Measurements from ENCODE around the gene GNB3. TPM values are rescaled to one million over a fixed set of nuclear protein-coding genes. Genes with fewer than 3 reads are reported as not detected.

Gene GNB3
- total RNA-seq, 1 experiment from 2014 or later, result 0.21 TPM

GRCh38 chr12:6861391-6861790 lies 20.7 kb downstream of the GNB3 start:
- H3K36me3 ChIP-seq (ENCODE audit: control insufficient read depth, insufficient read depth, low read length), result peaks cover 4% of the 10 kb centered on the region
- ChIA-PET POLR2A (no interaction called here), CTCF (no interaction called here)

DNA sequence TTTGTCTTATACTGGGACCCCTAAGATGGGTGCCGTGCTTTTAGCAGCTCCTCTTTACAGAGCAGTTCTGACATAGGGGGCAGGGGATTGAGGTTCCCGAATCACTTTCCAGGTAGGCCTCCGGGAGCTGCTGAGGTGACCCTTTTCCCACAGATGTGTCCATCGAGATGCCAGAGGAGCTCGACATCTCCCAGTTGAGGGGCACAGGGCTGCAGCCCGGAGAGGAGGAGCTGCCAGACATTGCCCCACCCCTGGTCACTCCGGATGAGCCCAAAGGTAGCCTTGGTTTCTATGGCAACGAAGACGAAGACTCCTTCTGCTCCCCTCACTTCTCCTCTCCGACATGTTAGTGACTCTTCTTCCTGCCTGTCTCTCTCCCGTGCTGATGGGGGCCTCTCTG lies 22.3 kb downstream of the GNB3 start:
- intact Hi-C loops (cut with micrococcal nuclease; ENCODE audit: unreplicated experiment), result no loop called here
- BruUV-seq (replicated peaks), result no TSS peak
- ChIA-PET CTCF (no interaction called here), POLR2A (no interaction called here)
- no peak for DNase-seq (ENCODE audit: low read depth, low spot score)
- no peak for TF ChIP-seq POLR2AphosphoS5 (IDR thresholded peaks at IDR 0.05; ENCODE audit: low read depth, low read length)
- no peak for TF ChIP-seq TCF7L2 (IDR thresholded peaks at IDR 0.05; ENCODE audit: low read depth, low read length)
- TF ChIP-seq, protein P1, sequence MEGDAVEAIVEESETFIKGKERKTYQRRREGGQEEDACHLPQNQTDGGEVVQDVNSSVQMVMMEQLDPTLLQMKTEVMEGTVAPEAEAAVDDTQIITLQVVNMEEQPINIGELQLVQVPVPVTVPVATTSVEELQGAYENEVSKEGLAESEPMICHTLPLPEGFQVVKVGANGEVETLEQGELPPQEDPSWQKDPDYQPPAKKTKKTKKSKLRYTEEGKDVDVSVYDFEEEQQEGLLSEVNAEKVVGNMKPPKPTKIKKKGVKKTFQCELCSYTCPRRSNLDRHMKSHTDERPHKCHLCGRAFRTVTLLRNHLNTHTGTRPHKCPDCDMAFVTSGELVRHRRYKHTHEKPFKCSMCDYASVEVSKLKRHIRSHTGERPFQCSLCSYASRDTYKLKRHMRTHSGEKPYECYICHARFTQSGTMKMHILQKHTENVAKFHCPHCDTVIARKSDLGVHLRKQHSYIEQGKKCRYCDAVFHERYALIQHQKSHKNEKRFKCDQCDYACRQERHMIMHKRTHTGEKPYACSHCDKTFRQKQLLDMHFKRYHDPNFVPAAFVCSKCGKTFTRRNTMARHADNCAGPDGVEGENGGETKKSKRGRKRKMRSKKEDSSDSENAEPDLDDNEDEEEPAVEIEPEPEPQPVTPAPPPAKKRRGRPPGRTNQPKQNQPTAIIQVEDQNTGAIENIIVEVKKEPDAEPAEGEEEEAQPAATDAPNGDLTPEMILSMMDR (IDR thresholded peaks at IDR 0.05), result no peak
- TF ChIP-seq SIN3A (IDR thresholded peaks at IDR 0.05; ENCODE audit: borderline replicate concordance, insufficient read depth, low read depth, low read length), result no peak
- TF ChIP-seq, protein P2, sequence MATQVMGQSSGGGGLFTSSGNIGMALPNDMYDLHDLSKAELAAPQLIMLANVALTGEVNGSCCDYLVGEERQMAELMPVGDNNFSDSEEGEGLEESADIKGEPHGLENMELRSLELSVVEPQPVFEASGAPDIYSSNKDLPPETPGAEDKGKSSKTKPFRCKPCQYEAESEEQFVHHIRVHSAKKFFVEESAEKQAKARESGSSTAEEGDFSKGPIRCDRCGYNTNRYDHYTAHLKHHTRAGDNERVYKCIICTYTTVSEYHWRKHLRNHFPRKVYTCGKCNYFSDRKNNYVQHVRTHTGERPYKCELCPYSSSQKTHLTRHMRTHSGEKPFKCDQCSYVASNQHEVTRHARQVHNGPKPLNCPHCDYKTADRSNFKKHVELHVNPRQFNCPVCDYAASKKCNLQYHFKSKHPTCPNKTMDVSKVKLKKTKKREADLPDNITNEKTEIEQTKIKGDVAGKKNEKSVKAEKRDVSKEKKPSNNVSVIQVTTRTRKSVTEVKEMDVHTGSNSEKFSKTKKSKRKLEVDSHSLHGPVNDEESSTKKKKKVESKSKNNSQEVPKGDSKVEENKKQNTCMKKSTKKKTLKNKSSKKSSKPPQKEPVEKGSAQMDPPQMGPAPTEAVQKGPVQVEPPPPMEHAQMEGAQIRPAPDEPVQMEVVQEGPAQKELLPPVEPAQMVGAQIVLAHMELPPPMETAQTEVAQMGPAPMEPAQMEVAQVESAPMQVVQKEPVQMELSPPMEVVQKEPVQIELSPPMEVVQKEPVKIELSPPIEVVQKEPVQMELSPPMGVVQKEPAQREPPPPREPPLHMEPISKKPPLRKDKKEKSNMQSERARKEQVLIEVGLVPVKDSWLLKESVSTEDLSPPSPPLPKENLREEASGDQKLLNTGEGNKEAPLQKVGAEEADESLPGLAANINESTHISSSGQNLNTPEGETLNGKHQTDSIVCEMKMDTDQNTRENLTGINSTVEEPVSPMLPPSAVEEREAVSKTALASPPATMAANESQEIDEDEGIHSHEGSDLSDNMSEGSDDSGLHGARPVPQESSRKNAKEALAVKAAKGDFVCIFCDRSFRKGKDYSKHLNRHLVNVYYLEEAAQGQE (IDR thresholded peaks at IDR 0.05; ENCODE audit: insufficient read depth in 1 of 2, low read depth in 2 of 2, low read length in 1 of 2), result no peak
- ATAC-seq, result no peak
- H3K9me3 ChIP-seq (ENCODE audit: control insufficient read depth, insufficient read depth, low read depth, low read length), result no peaks in the 10 kb centered on the region
- no peak overlapping the region for H3K4me3 ChIP-seq (ENCODE audit: low read depth in 2 of 2, low read length in 2 of 2)
- peaks cover 4% of the 10 kb centered on the region for H3K36me3 ChIP-seq (ENCODE audit: control insufficient read depth, insufficient read depth, low read length)
- in situ Hi-C loops (cut with HindIII; ENCODE audit: low pct_unique_long_range_greater_than_20kb, low sequenced_read_pairs), result no loop called here
- no peaks in the 10 kb centered on the region for H3K27me3 ChIP-seq (ENCODE audit: control insufficient read depth, insufficient read depth, low read length)
- H3K27ac ChIP-seq (ENCODE audit: low read length), result no peak overlapping the region
- H3K4me1 ChIP-seq (ENCODE audit: control insufficient read depth, insufficient read depth, low read length), result peaks cover 6% of the 10 kb centered on the region

More at GRCh38 chr12:6861391-6861790, 20.7 kb downstream of the GNB3 start:
- in situ Hi-C loops (cut with HindIII; ENCODE audit: low pct_unique_long_range_greater_than_20kb, low sequenced_read_pairs) (no loop called here), intact Hi-C loops (cut with micrococcal nuclease; ENCODE audit: unreplicated experiment) (no loop called here)
- peaks cover under 1% of the 10 kb centered on the region for H3K4me1 ChIP-seq (ENCODE audit: control insufficient read depth, insufficient read depth, low read length)
- no peaks in the 10 kb centered on the region for H3K27me3 ChIP-seq (ENCODE audit: control insufficient read depth, insufficient read depth, low read length)
- BruUV-seq (replicated peaks), result no TSS peak
- TF ChIP-seq TCF7L2 (IDR thresholded peaks at IDR 0.05; ENCODE audit: low read depth, low read length) (no peak), SIN3A (IDR thresholded peaks at IDR 0.05; ENCODE audit: borderline replicate concordance, insufficient read depth, low read depth, low read length) (no peak), POLR2AphosphoS5 (IDR thresholded peaks at IDR 0.05; ENCODE audit: low read depth, low read length) (no peak)
- TF ChIP-seq, protein P2 (IDR thresholded peaks at IDR 0.05; ENCODE audit: insufficient read depth in 1 of 2, low read depth in 2 of 2, low read length in 1 of 2), result no peak
- TF ChIP-seq, protein P1 (IDR thresholded peaks at IDR 0.05), result no peak
- no peak for DNase-seq (ENCODE audit: low read depth, low spot score)
- no peak overlapping the region for H3K4me3 ChIP-seq (ENCODE audit: low read depth in 2 of 2, low read length in 2 of 2)
- no peaks in the 10 kb centered on the region for H3K9me3 ChIP-seq (ENCODE audit: control insufficient read depth, insufficient read depth, low read depth, low read length)
- no peak overlapping the region for H3K27ac ChIP-seq (ENCODE audit: low read length)
- no peak for ATAC-seq
